ENCODE results near the gene BEND6.

The BEND6 gene

DNA sequence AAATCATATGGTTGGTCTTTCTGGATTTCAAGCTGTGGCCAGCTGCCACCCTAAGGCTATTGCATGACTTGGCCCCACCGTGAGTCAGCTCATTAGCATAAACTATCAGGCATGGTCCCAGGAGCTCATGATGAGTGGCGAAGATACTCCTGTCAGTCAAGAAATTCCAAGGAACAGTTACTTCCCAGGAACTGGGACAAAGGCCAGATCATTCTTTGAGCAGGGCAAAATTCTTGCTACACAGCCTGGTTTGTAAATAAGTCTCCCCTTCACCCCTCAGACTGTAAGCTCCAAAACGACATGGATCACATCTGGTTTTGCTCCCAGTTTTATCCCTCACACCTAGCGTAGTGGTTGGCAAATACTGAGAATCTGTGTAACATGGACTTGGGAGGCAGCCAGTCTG, 58.6 kb downstream of the BEND6 start:
- TF ChIP-seq FOXM1 (IDR thresholded peaks at IDR 0.05; ENCODE audit: borderline replicate concordance) (no peak), FOXK2 (IDR thresholded peaks at IDR 0.05) (no peak), CTBP1 (IDR thresholded peaks at IDR 0.05; ENCODE audit: borderline replicate concordance) (no peak)
- TF ChIP-seq, protein P1, sequence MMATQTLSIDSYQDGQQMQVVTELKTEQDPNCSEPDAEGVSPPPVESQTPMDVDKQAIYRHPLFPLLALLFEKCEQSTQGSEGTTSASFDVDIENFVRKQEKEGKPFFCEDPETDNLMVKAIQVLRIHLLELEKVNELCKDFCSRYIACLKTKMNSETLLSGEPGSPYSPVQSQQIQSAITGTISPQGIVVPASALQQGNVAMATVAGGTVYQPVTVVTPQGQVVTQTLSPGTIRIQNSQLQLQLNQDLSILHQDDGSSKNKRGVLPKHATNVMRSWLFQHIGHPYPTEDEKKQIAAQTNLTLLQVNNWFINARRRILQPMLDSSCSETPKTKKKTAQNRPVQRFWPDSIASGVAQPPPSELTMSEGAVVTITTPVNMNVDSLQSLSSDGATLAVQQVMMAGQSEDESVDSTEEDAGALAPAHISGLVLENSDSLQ (IDR thresholded peaks at IDR 0.05): peak; percentile 47; the same call in 1 of the 2 replicates
- ChIA-PET CTCF (no interaction called here), POLR2A (interaction anchor here (1.1 kb wide), 1 partner anchor 58 kb away, joined by 4 read pairs; the partner anchor contains the start of gene BEND6)
- DNase-seq (ENCODE audit: extremely low spot score): no peak

DNA sequence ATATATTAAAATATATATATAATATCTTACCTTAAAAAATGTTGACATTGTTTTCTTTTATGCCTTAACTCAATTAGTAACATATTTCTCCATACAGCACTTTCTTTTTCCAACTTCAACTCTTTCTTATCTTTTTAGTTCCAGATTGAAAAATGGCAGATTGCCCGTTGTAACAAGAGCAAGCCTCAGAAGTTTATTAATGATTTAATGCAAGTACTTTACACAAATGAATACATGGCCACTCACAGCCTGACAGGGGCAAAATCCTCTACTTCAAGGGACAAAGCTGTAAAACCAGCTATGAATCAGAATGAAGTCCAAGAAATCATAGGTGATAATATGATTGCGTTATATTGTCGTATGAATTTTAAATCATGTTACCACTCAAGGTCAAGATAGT, 62.2 kb downstream of the BEND6 start:
- no peak for DNase-seq (ENCODE audit: extremely low spot score)
- ChIA-PET CTCF (no interaction called here), POLR2A (no interaction called here)
- no peak for TF ChIP-seq ELF4 (IDR thresholded peaks at IDR 0.05)
- no peak for TF ChIP-seq ARNT (IDR thresholded peaks at IDR 0.05)
- TF ChIP-seq HDGF (IDR thresholded peaks at IDR 0.05; ENCODE audit: borderline replicate concordance): no peak
- no peak for TF ChIP-seq NFRKB (IDR thresholded peaks at IDR 0.05)
- TF ChIP-seq FOXK2 (IDR thresholded peaks at IDR 0.05): no peak
- TF ChIP-seq CTBP1 (IDR thresholded peaks at IDR 0.05; ENCODE audit: borderline replicate concordance): no peak
- TF ChIP-seq ZNF384 (IDR thresholded peaks at IDR 0.05): no peak
- no peak for TF ChIP-seq L3MBTL2 (conservative IDR thresholded peaks at IDR 0.05)
- TF ChIP-seq TARDBP (IDR thresholded peaks at IDR 0.05): no peak
- no peak for TF ChIP-seq BHLHE40 (IDR thresholded peaks at IDR 0.05; ENCODE audit: borderline replicate concordance)
- no peak for TF ChIP-seq FOXM1 (IDR thresholded peaks at IDR 0.05; ENCODE audit: borderline replicate concordance)
- TF ChIP-seq SP1 (IDR thresholded peaks at IDR 0.05): no peak
- TF ChIP-seq, protein P1 (IDR thresholded peaks at IDR 0.05): no peak
- no peak for TF ChIP-seq FOXA1 (IDR thresholded peaks at IDR 0.05)
- no peak for TF ChIP-seq SUZ12 (IDR thresholded peaks at IDR 0.05)
- no peak for TF ChIP-seq LEF1 (IDR thresholded peaks at IDR 0.05; ENCODE audit: borderline replicate concordance)

DNA sequence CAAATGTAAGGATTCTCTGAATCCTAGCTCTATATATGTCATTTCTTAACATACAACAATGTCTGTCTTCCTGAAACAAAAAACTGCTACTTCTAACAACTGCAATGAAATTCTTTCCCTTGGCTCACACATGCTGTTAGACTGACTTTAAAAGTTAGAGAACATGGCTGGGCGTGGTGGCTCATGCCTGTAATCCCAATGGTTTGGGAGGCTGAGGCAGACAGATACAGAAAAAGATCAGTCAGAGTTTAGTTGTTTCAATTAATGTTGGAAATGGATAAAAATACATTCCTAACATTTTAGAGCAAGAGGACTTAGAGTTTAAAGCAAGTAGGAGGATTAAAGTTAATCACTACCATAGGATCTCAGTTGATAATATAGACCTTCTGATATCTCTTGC, 62.9 kb downstream of the BEND6 start:
- TF ChIP-seq FOXM1 (IDR thresholded peaks at IDR 0.05; ENCODE audit: borderline replicate concordance): no peak
- TF ChIP-seq FOXA1 (IDR thresholded peaks at IDR 0.05): no peak
- TF ChIP-seq BHLHE40 (IDR thresholded peaks at IDR 0.05; ENCODE audit: borderline replicate concordance): no peak
- no peak for TF ChIP-seq SUZ12 (IDR thresholded peaks at IDR 0.05)
- no peak for TF ChIP-seq FOXK2 (IDR thresholded peaks at IDR 0.05)
- no peak for TF ChIP-seq CTBP1 (IDR thresholded peaks at IDR 0.05; ENCODE audit: borderline replicate concordance)
- TF ChIP-seq ARNT (IDR thresholded peaks at IDR 0.05): no peak
- TF ChIP-seq HDGF (IDR thresholded peaks at IDR 0.05; ENCODE audit: borderline replicate concordance): no peak
- TF ChIP-seq ZNF384 (IDR thresholded peaks at IDR 0.05): no peak
- no peak for TF ChIP-seq TARDBP (IDR thresholded peaks at IDR 0.05)
- no peak for TF ChIP-seq LEF1 (IDR thresholded peaks at IDR 0.05; ENCODE audit: borderline replicate concordance)
- no peak for TF ChIP-seq L3MBTL2 (conservative IDR thresholded peaks at IDR 0.05)
- no peak for TF ChIP-seq ELF4 (IDR thresholded peaks at IDR 0.05)
- no peak for TF ChIP-seq SP1 (IDR thresholded peaks at IDR 0.05)
- no peak for TF ChIP-seq NFRKB (IDR thresholded peaks at IDR 0.05)
- TF ChIP-seq, protein P1 (IDR thresholded peaks at IDR 0.05): no peak
- CTCF ChIA-PET: no interaction called here
- POLR2A ChIA-PET: no interaction called here

DNA sequence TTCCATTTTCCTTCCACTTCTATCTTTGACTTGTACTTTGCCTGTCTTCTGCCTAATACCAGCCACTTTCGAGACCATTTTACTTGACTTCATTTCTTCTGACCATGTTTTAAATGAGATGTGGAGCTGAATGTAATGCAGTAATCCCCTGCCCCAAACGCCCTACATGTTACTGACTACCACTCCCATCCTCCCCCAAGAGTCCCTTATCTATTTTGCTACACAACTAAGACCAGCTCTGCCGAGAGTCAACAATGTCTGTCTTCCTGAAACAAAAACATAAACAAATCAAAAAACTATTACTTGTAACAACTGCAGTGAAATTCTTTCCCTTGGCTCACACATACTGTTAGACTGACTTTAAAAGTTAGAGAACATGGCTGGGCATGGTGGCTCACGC, 64.5 kb downstream of the BEND6 start:
- CTCF ChIA-PET: interaction anchor here (2.3 kb wide), 1 partner anchor 64 kb away, joined by 5 read pairs; the partner anchor contains the start of gene BEND6
- TF ChIP-seq FOXA1 (IDR thresholded peaks at IDR 0.05): no peak
- no peak for TF ChIP-seq ELF4 (IDR thresholded peaks at IDR 0.05)
- TF ChIP-seq CTBP1 (IDR thresholded peaks at IDR 0.05; ENCODE audit: borderline replicate concordance): no peak
- TF ChIP-seq FOXM1 (IDR thresholded peaks at IDR 0.05; ENCODE audit: borderline replicate concordance): no peak
- no peak for TF ChIP-seq NFRKB (IDR thresholded peaks at IDR 0.05)
- TF ChIP-seq LEF1 (IDR thresholded peaks at IDR 0.05; ENCODE audit: borderline replicate concordance): no peak
- no peak for TF ChIP-seq ZNF384 (IDR thresholded peaks at IDR 0.05)
- TF ChIP-seq L3MBTL2 (conservative IDR thresholded peaks at IDR 0.05): no peak
- TF ChIP-seq SP1 (IDR thresholded peaks at IDR 0.05): no peak
- no peak for TF ChIP-seq SUZ12 (IDR thresholded peaks at IDR 0.05)
- no peak for TF ChIP-seq TARDBP (IDR thresholded peaks at IDR 0.05)
- TF ChIP-seq ARNT (IDR thresholded peaks at IDR 0.05): no peak
- no peak for TF ChIP-seq HDGF (IDR thresholded peaks at IDR 0.05; ENCODE audit: borderline replicate concordance)
- no peak for DNase-seq (ENCODE audit: extremely low spot score)
- POLR2A ChIA-PET: no interaction called here

More for the DNA sequence above, 62.9 kb downstream of the BEND6 start:
- no peak for DNase-seq (ENCODE audit: extremely low spot score)

DNA sequence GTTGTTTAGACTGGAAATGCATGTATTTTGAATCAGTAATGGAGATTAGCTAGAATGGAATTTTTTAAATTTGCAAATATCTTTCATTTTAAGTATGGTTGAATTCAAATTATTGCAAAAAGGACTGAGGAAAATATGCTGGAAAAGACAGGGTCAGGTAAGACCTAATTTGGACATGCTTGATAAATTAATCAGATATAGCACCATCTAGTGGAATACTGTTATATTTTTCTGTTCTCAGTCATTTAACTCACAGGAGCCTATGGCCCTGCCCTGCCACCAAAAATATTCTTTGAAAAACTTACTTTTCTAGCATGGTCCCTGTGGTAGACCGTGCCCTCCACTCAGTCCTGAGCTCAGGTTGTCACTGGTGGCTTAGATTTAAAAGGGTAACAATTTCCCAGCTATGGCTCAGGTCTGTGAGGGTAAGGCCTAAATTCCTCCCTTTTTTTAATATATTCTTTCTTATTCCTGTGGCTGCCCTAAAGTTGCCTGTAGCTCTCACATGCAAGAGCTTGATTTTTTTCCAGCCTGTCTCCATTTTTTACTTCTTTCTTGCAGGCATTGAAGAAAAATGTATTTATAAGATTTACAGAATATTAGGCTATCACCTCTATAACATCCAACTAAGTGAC, 66.3 kb downstream of the BEND6 start:
- POLR2A ChIA-PET: no interaction called here
- CTCF ChIA-PET: interaction anchor here (2.3 kb wide), 1 partner anchor 66 kb away, joined by 5 read pairs; the partner anchor contains the start of gene BEND6
- TF ChIP-seq HDGF (IDR thresholded peaks at IDR 0.05; ENCODE audit: borderline replicate concordance) (no peak), LEF1 (IDR thresholded peaks at IDR 0.05; ENCODE audit: borderline replicate concordance) (no peak), ZNF384 (IDR thresholded peaks at IDR 0.05) (no peak), SUZ12 (IDR thresholded peaks at IDR 0.05) (no peak), CTBP1 (IDR thresholded peaks at IDR 0.05; ENCODE audit: borderline replicate concordance) (no peak), ELF4 (IDR thresholded peaks at IDR 0.05) (no peak)
- peak; percentile 63 for DNase-seq (ENCODE audit: extremely low spot score)

DNA sequence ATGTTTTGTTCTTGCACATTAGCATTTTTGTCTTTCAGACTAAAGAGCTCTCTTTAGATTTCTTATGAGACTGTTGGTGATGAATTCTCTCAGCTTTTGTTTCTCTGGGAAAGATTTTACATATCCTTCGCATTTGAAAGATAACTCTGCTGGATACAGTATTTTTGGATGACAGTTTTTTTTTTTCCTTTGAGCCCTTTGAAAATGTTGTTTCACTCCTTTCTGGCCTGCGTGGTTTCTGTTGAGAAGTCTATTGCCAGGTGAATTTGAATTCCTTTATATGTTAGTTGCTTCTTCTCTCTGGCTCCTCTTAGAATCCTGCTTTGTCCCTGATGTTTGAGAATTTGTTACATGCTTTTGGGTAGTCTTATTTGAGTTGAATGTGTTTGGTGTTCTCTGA, 69.4 kb downstream of the BEND6 start:
- no peak for TF ChIP-seq FOXK2 (IDR thresholded peaks at IDR 0.05)
- no peak for DNase-seq (ENCODE audit: extremely low spot score)
- ChIA-PET CTCF (interaction anchor here (1.1 kb wide), 1 partner anchor 116 kb away, joined by 4 read pairs; no protein-coding TSS in a partner anchor), POLR2A (no interaction called here)
